ENCODE results near the gene CST7. TPM values are rescaled to one million over a fixed set of nuclear protein-coding genes. Genes with fewer than 3 reads are reported as not detected.

The CST7 gene
- total RNA-seq, 1 experiment from 2014 or later = not detected

GRCh38 chr20:24992487-24993205, 43.6 kb downstream of the CST7 start, which contains the start of gene APMAP (continued):
- TF ChIP-seq REST (IDR thresholded peaks at IDR 0.05; ENCODE audit: low read depth) (no peak; the same call in 1 of the 2 replicates), ZFX (IDR thresholded peaks at IDR 0.05) (peak; percentile 66; the same call in 1 of the 2 replicates), SIN3A (IDR thresholded peaks at IDR 0.05; ENCODE audit: low read depth) (peak; percentile 82), ELF1 (IDR thresholded peaks at IDR 0.05; ENCODE audit: borderline replicate concordance, low read depth) (peak; percentile 80)

DNA sequence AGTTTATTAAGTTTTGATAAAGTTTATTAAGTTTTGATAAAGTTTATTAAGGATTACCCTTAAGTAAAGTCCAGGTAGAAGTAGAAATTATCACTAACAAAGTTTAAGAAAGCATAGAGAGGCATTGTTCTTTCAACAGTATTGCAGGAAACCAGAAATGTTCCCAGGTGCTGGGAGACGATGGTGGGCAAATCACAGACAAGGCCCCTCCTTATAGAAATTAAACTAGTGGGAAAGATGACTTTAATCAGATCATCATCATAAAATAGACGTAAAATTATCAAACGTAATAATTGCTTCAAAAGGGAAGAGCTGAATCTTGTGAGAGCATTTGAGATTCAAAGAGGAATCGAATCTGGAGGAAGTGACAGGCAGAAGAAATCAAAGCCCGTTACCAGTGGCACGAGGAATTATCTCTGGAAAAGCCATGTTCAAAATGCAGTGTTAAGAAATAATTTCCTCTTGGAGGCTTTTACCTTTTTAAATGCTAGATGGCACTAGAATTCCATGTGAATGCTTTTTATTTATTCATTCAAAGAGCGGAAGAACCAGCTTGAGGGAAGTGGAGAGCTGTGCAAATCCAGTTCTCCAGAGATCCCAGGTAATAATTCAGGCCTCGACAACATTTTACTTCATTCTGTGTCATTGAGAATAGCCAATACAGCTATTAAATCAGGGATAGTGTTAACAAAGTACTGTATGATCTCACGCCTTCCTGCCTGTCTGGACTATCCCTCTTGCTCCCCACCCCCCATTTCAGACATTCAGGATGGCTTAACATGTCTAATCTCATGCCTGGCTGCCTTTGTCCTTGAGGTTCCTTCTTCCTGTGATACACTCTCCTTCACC, 44.5 kb downstream of the CST7 start:
- Histone ChIP-seq H3K4me2 (ENCODE audit: low read length) (peak overlapping the region; percentile 94), H3K36me3 (ENCODE audit: control insufficient read depth in 1 of 2, insufficient read depth in 2 of 2, low read length in 2 of 2) (no peaks in the 10 kb centered on the region; a peak in 1 of 4 replicates), H3K9ac (ENCODE audit: low read length) (peak overlapping the region; percentile 83), H3K9me2 (ENCODE audit: insufficient read depth) (no peaks in the 10 kb centered on the region), H3K4me1 (ENCODE audit: control insufficient read depth in 1 of 2, insufficient read depth in 2 of 2, low read length in 2 of 2) (peaks cover 12 to 28% of the 10 kb centered on the region in 2 experiments), H3K79me2 (ENCODE audit: insufficient read depth, low read length) (peaks cover 38% of the 10 kb centered on the region), H3K9me3 (ENCODE audit: control insufficient read depth in 1 of 2, insufficient read depth in 1 of 2, low read depth in 1 of 2, low read length in 2 of 2) (no peaks in the 10 kb centered on the region), H3K27ac (ENCODE audit: low read depth, low read length) (peak overlapping the region; percentile 71; the same call in 1 of the 2 replicates), H3K27me3 (ENCODE audit: insufficient read depth, low read length) (peaks cover 10% of the 10 kb centered on the region; the same call in 1 of the 2 replicates), H2AFZ (ENCODE audit: low read depth, low read length, poor library complexity, severe bottlenecking) (no peak overlapping the region), H4K20me1 (ENCODE audit: insufficient read depth) (no peaks in the 10 kb centered on the region), H3K4me3 (replicated peaks in 1 of 2; ENCODE audit: low read depth in 1 of 2, low read length in 2 of 2) (peak overlapping the region; percentile 89 to 94)
- DNase-seq (ENCODE audit: low read depth, low spot score) = no peak
- RAD21 ChIA-PET (ENCODE audit: low non-redundant PET in 1 of 2, low total read pairs in 2 of 2, uncharacterized antibody in 2 of 2, unreplicated experiment in 2 of 2) = interaction anchor here in 1 of 2 experiments (1.1 kb wide), 2 partner anchors 17 to 72 kb away, joined by 3 to 4 read pairs; no protein-coding TSS in a partner anchor
- no TSS peak for BruUV-seq (replicated peaks)
- intact Hi-C loops (cut with micrococcal nuclease) = loop anchor here (1.0 to 5.0 kb wide), 7 partner anchors 72 to 424 kb away; partner anchors contain the start of gene ENTPD6
- no peak for ATAC-seq
- POLR2A ChIA-PET = no interaction called here
- CTCF ChIA-PET = interaction anchor here (0.7 to 3.6 kb wide), 11 partner anchors 70 to 547 kb away, joined by 3 to 31 read pairs (median 4); partner anchors contain the start of gene PYGB
- no peak for TF ChIP-seq YY1 (IDR thresholded peaks at IDR 0.05; ENCODE audit: extremely low read depth, insufficient replicate concordance, low read depth, low read length)
- TF ChIP-seq, protein P1, sequence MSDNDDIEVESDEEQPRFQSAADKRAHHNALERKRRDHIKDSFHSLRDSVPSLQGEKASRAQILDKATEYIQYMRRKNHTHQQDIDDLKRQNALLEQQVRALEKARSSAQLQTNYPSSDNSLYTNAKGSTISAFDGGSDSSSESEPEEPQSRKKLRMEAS (IDR thresholded peaks at IDR 0.05) = no peak
- TF ChIP-seq POLR2AphosphoS5 (IDR thresholded peaks at IDR 0.05; ENCODE audit: low read depth, low read length) = no peak
- no peak for TF ChIP-seq ELF1 (IDR thresholded peaks at IDR 0.05; ENCODE audit: borderline replicate concordance, low read depth)
- no peak for TF ChIP-seq ZNF274 (IDR thresholded peaks at IDR 0.05; ENCODE audit: low read depth, low read length)
- TF ChIP-seq EGR1 (IDR thresholded peaks at IDR 0.05; ENCODE audit: low read depth) = no peak
- no peak for TF ChIP-seq TCF7L2 (IDR thresholded peaks at IDR 0.05; ENCODE audit: borderline replicate concordance, extremely low read depth, insufficient read depth, insufficient read length)
- no peak for TF ChIP-seq FOSL1 (IDR thresholded peaks at IDR 0.05; ENCODE audit: low read depth)
- no peak for TF ChIP-seq JUND (IDR thresholded peaks at IDR 0.05)
- peak; percentile 28 to 49 (median 42); a peak in 3 of 6 replicates for TF ChIP-seq CTCF (IDR thresholded peaks at IDR 0.05 in 2 of 3, conservative IDR thresholded peaks at IDR 0.05 in 1 of 3; ENCODE audit: borderline replicate concordance in 1 of 3, insufficient read depth in 1 of 3, low read depth in 2 of 3, low read length in 2 of 3)
